Calu3 (cell line): ENCODE measurements around the gene PRKAA1. TPM values are rescaled to one million over a fixed set of nuclear protein-coding genes. Genes with fewer than 3 reads are reported as not detected.

Source experiments
- BruUV-seq: library from RNA; stranded (reverse); fragments of 400-500 nt; replicated peaks from 2 replicates; lab custom pipeline; 2021; lab: Mats Ljungman, UMichigan
- CTCF ChIA-PET: fragments of 300-600 bp; sonication (Branson Sonifier 250); formaldehyde crosslinking; loops from one replicate; lab custom pipeline; 2022; ENCODE audit warnings: antibody characterized with exemption; lab: Charles Lee
- DNase-seq: peaks from one replicate; pipeline ENCODE4 v3.0.0; 2022
- H3K27ac Mint-ChIP-seq: one replicate; pipeline ENCODE4 v1.8.0; 2022; ENCODE audit warnings: mixed read lengths; ENCODE audit not compliant: unreplicated experiment
- H3K27me3 Mint-ChIP-seq: one replicate; pipeline ENCODE4 v1.8.0; 2022; ENCODE audit warnings: mixed read lengths; ENCODE audit not compliant: unreplicated experiment
- H3K36me3 Mint-ChIP-seq: one replicate; pipeline ENCODE4 v1.8.0; 2022; ENCODE audit warnings: mild to moderate bottlenecking, moderate library complexity, mixed read lengths; ENCODE audit not compliant: insufficient read depth, unreplicated experiment
- H3K4me1 Mint-ChIP-seq: one replicate; pipeline ENCODE4 v1.8.0; 2022; ENCODE audit warnings: mild to moderate bottlenecking, low read depth, mixed read lengths; ENCODE audit not compliant: unreplicated experiment
- H3K4me3 Mint-ChIP-seq: one replicate; pipeline ENCODE4 v1.8.0; 2022; ENCODE audit warnings: mild to moderate bottlenecking, low read depth, moderate library complexity, mixed read lengths; ENCODE audit not compliant: unreplicated experiment
- H3K9me3 Mint-ChIP-seq: one replicate; pipeline ENCODE4 v1.8.0; 2022; ENCODE audit warnings: low read depth, mixed read lengths; ENCODE audit not compliant: unreplicated experiment
- CTCF ChIP-seq: fragments of 200-600 bp; IDR thresholded peaks from one replicate; pipeline ENCODE4 v1.8.0; 2022; ENCODE audit warnings: antibody characterized with exemption; ENCODE audit not compliant: unreplicated experiment
- intact Hi-C: fragments of 100-400 bp; cut with micrococcal nuclease; formaldehyde crosslinking; loops from one replicate; pipeline ENCODE4 v1.10.0; 2022; ENCODE audit not compliant: unreplicated experiment
- total RNA-seq: library from RNA; stranded (reverse); gene quantifications from 2 replicates; pipeline ENCODE4 v1.2.3, GENCODE V29; 2022

The PRKAA1 gene
- total RNA-seq, 1 experiment from 2014 or later = 118 TPM

GRCh38 chr5:40834391-40834848, 36.2 kb upstream of the PRKAA1 start:
- H3K36me3 Mint-ChIP-seq = peaks cover 63% of the 10 kb centered on the region
- TSS peak; percentile 61 for BruUV-seq
- no peaks in the 10 kb centered on the region for H3K9me3 Mint-ChIP-seq

DNA sequence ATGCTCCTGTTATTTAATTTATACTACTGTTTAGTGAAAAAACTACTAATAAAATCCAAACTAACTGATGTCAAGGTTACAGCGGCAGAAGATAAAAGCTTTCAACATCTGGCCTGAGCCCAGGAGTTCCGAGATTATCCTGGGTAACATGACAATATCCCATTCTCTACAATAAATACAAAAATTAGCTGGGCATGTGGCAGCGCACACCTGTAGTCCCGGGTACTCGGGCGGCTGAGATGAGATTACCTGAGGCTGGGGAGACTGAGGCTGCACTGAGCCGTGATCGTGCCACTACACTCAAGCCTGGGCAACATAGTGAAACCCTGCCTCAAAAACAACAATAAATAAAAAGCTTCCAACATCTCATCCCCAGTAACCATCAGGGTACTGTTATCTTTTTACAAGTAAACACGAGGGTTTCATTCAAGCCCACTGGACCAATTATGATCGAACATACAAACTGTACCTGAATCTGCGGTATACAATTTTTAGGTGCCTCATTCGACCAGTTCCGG, 35.6 kb upstream of the PRKAA1 start:
- Mint-ChIP-seq H3K36me3 (peaks cover 69% of the 10 kb centered on the region), H3K9me3 (no peaks in the 10 kb centered on the region), H3K4me1 (peaks cover 32% of the 10 kb centered on the region), H3K27me3 (no peaks in the 10 kb centered on the region), H3K27ac (peak overlapping the region; percentile 98), H3K4me3 (peak overlapping the region; percentile 89)
- no peak for DNase-seq
- intact Hi-C loops = loop anchor here (2.0 kb wide), 1 partner anchor 45 kb away; no protein-coding TSS in a partner anchor
- no peak for TF ChIP-seq CTCF
- BruUV-seq = no TSS peak
- CTCF ChIA-PET = no interaction called here

More at GRCh38 chr5:40834391-40834848, 36.2 kb upstream of the PRKAA1 start:
- peaks cover 25% of the 10 kb centered on the region for H3K4me1 Mint-ChIP-seq
- peak overlapping the region; percentile 98 for H3K27ac Mint-ChIP-seq
- CTCF ChIA-PET = no interaction called here
- intact Hi-C loops = loop anchor here (2.0 kb wide), 1 partner anchor 44 kb away; no protein-coding TSS in a partner anchor
- no peak for TF ChIP-seq CTCF
- H3K4me3 Mint-ChIP-seq = peak overlapping the region; percentile 89
- no peak for DNase-seq
- no peaks in the 10 kb centered on the region for H3K27me3 Mint-ChIP-seq

DNA sequence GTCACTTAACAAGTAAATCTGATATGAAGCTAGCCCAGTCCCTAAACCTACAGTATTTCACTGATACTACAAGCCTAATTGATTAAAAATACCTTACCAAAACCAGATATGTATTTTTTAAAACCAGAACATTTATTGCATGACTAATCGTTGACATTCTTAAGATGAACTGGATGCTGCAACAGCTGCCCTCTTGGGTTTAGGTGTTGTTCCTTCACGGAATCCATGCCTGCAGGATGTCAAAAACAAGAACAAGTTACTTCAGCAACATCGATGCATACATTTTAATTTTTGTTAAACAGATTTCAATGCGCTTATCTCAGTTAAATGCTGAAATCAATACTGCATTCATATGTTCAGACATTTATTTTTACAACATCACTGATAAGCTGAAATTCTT, 34.2 kb upstream of the PRKAA1 start:
- intact Hi-C loops = no loop called here
- H3K27me3 Mint-ChIP-seq = no peaks in the 10 kb centered on the region
- H3K9me3 Mint-ChIP-seq = no peaks in the 10 kb centered on the region
- no peak for TF ChIP-seq CTCF
- H3K27ac Mint-ChIP-seq = peak overlapping the region; percentile 87
- H3K4me3 Mint-ChIP-seq = peak overlapping the region; percentile 89
- BruUV-seq = no TSS peak
- peaks cover 46% of the 10 kb centered on the region for H3K4me1 Mint-ChIP-seq
- peaks cover 83% of the 10 kb centered on the region for H3K36me3 Mint-ChIP-seq
- no peak for DNase-seq
- CTCF ChIA-PET = no interaction called here

- H3K9me3 Mint-ChIP-seq = no peaks in the 10 kb centered on the region
- H3K36me3 Mint-ChIP-seq = peaks cover 91% of the 10 kb centered on the region
- TF ChIP-seq CTCF = no peak
- no TSS peak for BruUV-seq
- no peaks in the 10 kb centered on the region for H3K27me3 Mint-ChIP-seq
- peak overlapping the region; percentile 89 for H3K4me3 Mint-ChIP-seq
- no peak for DNase-seq
- intact Hi-C loops = no loop called here
- peak overlapping the region; percentile 87 for H3K27ac Mint-ChIP-seq
- CTCF ChIA-PET = no interaction called here
- H3K4me1 Mint-ChIP-seq = peaks cover 42% of the 10 kb centered on the region
Measured at GRCh38 chr5:40831346-40832210, 33.4 kb upstream of the PRKAA1 start.
